ENCODE results near the gene CYB5R4.

CYB5R4 gene

GRCh38 chr6:83911278-83911677 is 51.8 kb downstream of the CYB5R4 start:
- H3K9me3 ChIP-seq (ENCODE audit: control insufficient read depth, insufficient read depth, low read length), result no peaks in the 10 kb centered on the region
- H3K27ac ChIP-seq (ENCODE audit: low read depth, low read length), result no peak overlapping the region
- H3F3A ChIP-seq (ENCODE audit: control insufficient read depth, insufficient read depth), result no peaks in the 10 kb centered on the region
- H4K20me1 ChIP-seq (ENCODE audit: control insufficient read depth, insufficient read depth, low read depth, low read length), result no peaks in the 10 kb centered on the region
- no peak overlapping the region for H3K4me3 ChIP-seq (ENCODE audit: low read length)
- H3K4me1 ChIP-seq (ENCODE audit: control insufficient read depth, low read length), result no peaks in the 10 kb centered on the region
- H3K79me2 ChIP-seq (ENCODE audit: control insufficient read depth, low read length), result peaks cover 23% of the 10 kb centered on the region
- H3K9me2 ChIP-seq (replicated peaks; ENCODE audit: control insufficient read depth, low read length), result no peaks in the 10 kb centered on the region
- H3K36me3 ChIP-seq (ENCODE audit: control insufficient read depth, low read length), result 0 out of 2 replicates have a peak, but pooled peaks cover 3% of the 10 kb centered on the region
- no peaks in the 10 kb centered on the region for H3K27me3 ChIP-seq (ENCODE audit: control insufficient read depth, low read length)
- H3K4me2 ChIP-seq (ENCODE audit: low read length), result no peak overlapping the region
- no peak for TF ChIP-seq EZH2phosphoT487 (IDR thresholded peaks at IDR 0.05; ENCODE audit: borderline replicate concordance, low read length)
- no peak for TF ChIP-seq CTCF (IDR thresholded peaks at IDR 0.05; ENCODE audit: low read depth, low read length, poor library complexity, severe bottlenecking)

- H3F3A ChIP-seq (ENCODE audit: control insufficient read depth, insufficient read depth), result no peaks in the 10 kb centered on the region
- H4K20me1 ChIP-seq (ENCODE audit: control insufficient read depth, insufficient read depth, low read depth, low read length), result no peaks in the 10 kb centered on the region
- no peak for TF ChIP-seq EZH2phosphoT487 (IDR thresholded peaks at IDR 0.05; ENCODE audit: borderline replicate concordance, low read length)
- TF ChIP-seq CTCF (IDR thresholded peaks at IDR 0.05; ENCODE audit: low read depth, low read length, poor library complexity, severe bottlenecking), result no peak
- H3K27ac ChIP-seq (ENCODE audit: low read depth, low read length), result no peak overlapping the region
- no peaks in the 10 kb centered on the region for H3K79me2 ChIP-seq (ENCODE audit: control insufficient read depth, low read length)
- no peaks in the 10 kb centered on the region for H3K9me2 ChIP-seq (replicated peaks; ENCODE audit: control insufficient read depth, low read length)
- H3K4me3 ChIP-seq (ENCODE audit: low read length), result no peak overlapping the region
- H3K27me3 ChIP-seq (ENCODE audit: control insufficient read depth, low read length), result no peaks in the 10 kb centered on the region
- no peaks in the 10 kb centered on the region for H3K9me3 ChIP-seq (ENCODE audit: control insufficient read depth, insufficient read depth, low read length)
- H3K4me1 ChIP-seq (ENCODE audit: control insufficient read depth, low read length), result no peaks in the 10 kb centered on the region
- H3K4me2 ChIP-seq (ENCODE audit: low read length), result no peak overlapping the region
- H3K36me3 ChIP-seq (ENCODE audit: control insufficient read depth, low read length), result peaks cover 7% of the 10 kb centered on the region
Observed at GRCh38 chr6:83914953-83915352, 55.5 kb downstream of the CYB5R4 start.

GRCh38 chr6:83917001-83917400 is 57.5 kb downstream of the CYB5R4 start:
- no peak overlapping the region for H3K4me3 ChIP-seq (ENCODE audit: low read length)
- H3K36me3 ChIP-seq (ENCODE audit: control insufficient read depth, low read length), result peaks cover 8% of the 10 kb centered on the region
- no peaks in the 10 kb centered on the region for H3K9me2 ChIP-seq (replicated peaks; ENCODE audit: control insufficient read depth, low read length)
- no peaks in the 10 kb centered on the region for H3K27me3 ChIP-seq (ENCODE audit: control insufficient read depth, low read length)
- H3K4me2 ChIP-seq (ENCODE audit: low read length), result no peak overlapping the region
- H3K27ac ChIP-seq (ENCODE audit: low read depth, low read length), result no peak overlapping the region
- H3K79me2 ChIP-seq (ENCODE audit: control insufficient read depth, low read length), result no peaks in the 10 kb centered on the region
- no peaks in the 10 kb centered on the region for H3K4me1 ChIP-seq (ENCODE audit: control insufficient read depth, low read length)
- TF ChIP-seq EZH2phosphoT487 (IDR thresholded peaks at IDR 0.05; ENCODE audit: borderline replicate concordance, low read length) (no peak), CTCF (IDR thresholded peaks at IDR 0.05; ENCODE audit: low read depth, low read length, poor library complexity, severe bottlenecking) (no peak)
- H4K20me1 ChIP-seq (ENCODE audit: control insufficient read depth, insufficient read depth, low read depth, low read length), result no peaks in the 10 kb centered on the region
- H3F3A ChIP-seq (ENCODE audit: control insufficient read depth, insufficient read depth), result no peaks in the 10 kb centered on the region
- no peaks in the 10 kb centered on the region for H3K9me3 ChIP-seq (ENCODE audit: control insufficient read depth, insufficient read depth, low read length)

- Histone ChIP-seq H3K27ac (ENCODE audit: low read depth, low read length) (no peak overlapping the region), H3K9me2 (replicated peaks; ENCODE audit: control insufficient read depth, low read length) (no peaks in the 10 kb centered on the region), H3K4me2 (ENCODE audit: low read length) (no peak overlapping the region), H3F3A (ENCODE audit: control insufficient read depth, insufficient read depth) (no peaks in the 10 kb centered on the region), H3K4me1 (ENCODE audit: control insufficient read depth, low read length) (no peaks in the 10 kb centered on the region), H3K36me3 (ENCODE audit: control insufficient read depth, low read length) (peaks cover 8% of the 10 kb centered on the region), H3K4me3 (ENCODE audit: low read length) (no peak overlapping the region), H3K27me3 (ENCODE audit: control insufficient read depth, low read length) (no peaks in the 10 kb centered on the region), H4K20me1 (ENCODE audit: control insufficient read depth, insufficient read depth, low read depth, low read length) (no peaks in the 10 kb centered on the region), H3K79me2 (ENCODE audit: control insufficient read depth, low read length) (no peaks in the 10 kb centered on the region), H3K9me3 (ENCODE audit: control insufficient read depth, insufficient read depth, low read length) (no peaks in the 10 kb centered on the region)
- TF ChIP-seq CTCF (IDR thresholded peaks at IDR 0.05; ENCODE audit: low read depth, low read length, poor library complexity, severe bottlenecking), result no peak
- no peak for TF ChIP-seq EZH2phosphoT487 (IDR thresholded peaks at IDR 0.05; ENCODE audit: borderline replicate concordance, low read length)
Observed at GRCh38 chr6:83920017-83920416, 60.5 kb downstream of the CYB5R4 start.

All from DOHH2 (cell line).